Stimulated activated CD8-positive, alpha-beta memory T cell treated with anti-CD3 and anti-CD28 coated beads, Interleukin-15, amount 100 ng/mL, for 24 hours (primary cell): Measurements from ENCODE around the gene FDX1.

Source experiments
- DNase-seq: peaks from one replicate; pipeline ENCODE4 v3.0.0-alpha.2; 2020; ENCODE audit warnings: low read depth

FDX1 gene

DNA sequence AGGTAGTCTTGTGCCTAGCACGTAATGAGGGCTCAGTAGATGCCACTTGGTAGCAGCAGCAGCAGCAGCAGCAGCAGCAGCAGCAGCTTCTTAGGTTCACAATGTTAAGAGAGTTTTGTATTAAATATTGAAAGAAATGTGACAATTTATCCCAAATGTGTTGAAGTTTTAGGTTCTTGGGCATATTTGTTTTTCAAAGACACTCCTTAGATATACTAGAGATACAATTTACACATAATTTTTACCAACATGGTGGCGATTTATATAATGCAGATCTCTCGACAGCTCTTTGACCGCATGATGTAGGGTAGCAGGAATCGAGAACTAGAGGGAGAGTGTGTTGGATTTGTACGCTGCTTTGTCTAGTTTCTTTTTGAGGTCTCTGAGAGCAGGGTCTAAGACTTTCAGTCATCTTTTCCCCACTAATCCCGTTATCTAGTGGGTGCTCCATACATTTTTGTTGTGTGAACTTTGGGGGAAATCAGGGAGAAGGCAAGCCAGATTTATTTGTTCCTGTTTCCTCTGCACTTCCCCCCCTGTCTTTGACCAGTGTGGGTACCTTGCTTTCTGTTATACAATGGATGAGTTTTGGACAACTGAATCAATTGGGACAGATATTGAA lies 1.4 kb downstream of the FDX1 start:
- DNase-seq, result no peak

- no peak for DNase-seq
Observed at GRCh38 chr11:110431674-110432073, 1.9 kb downstream of the FDX1 start.

DNA sequence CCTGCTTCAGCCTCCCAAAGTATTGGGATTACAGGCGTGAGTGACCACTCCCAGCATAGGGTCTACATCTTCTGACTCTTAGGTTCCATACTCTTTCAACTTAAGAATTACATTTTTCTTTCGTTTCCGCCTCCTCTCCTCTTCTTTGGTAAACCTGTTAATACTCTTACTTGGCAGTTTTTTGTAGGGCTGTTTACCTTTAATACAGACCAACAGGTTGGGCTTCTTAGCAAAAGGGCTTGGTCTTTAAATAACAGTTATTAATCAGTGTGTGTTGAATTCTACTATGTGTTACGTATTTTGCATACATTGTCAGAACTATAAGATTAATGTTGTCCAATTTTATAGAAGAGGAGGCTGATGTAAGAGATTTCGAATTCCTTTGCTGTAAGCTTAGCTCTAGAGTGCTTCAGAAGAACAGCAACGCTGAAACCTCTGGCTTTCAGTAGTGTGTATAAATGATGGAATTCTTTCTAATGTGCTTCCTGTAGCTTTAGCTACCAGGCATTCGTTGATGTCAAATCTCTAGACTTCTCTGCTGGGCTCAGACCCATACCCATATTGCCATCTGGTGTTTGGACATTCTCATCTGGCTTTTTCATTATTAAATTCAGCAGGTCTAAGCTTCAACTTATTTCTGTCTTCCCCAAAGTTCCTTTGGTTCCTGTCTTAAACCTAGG lies 3.1 kb downstream of the FDX1 start:
- no peak for DNase-seq

GRCh38 chr11:110433393-110434333 lies 3.9 kb downstream of the FDX1 start:
- DNase-seq, result no peak

GRCh38 chr11:110434952-110435779 lies 5.4 kb downstream of the FDX1 start:
- no peak for DNase-seq

DNA sequence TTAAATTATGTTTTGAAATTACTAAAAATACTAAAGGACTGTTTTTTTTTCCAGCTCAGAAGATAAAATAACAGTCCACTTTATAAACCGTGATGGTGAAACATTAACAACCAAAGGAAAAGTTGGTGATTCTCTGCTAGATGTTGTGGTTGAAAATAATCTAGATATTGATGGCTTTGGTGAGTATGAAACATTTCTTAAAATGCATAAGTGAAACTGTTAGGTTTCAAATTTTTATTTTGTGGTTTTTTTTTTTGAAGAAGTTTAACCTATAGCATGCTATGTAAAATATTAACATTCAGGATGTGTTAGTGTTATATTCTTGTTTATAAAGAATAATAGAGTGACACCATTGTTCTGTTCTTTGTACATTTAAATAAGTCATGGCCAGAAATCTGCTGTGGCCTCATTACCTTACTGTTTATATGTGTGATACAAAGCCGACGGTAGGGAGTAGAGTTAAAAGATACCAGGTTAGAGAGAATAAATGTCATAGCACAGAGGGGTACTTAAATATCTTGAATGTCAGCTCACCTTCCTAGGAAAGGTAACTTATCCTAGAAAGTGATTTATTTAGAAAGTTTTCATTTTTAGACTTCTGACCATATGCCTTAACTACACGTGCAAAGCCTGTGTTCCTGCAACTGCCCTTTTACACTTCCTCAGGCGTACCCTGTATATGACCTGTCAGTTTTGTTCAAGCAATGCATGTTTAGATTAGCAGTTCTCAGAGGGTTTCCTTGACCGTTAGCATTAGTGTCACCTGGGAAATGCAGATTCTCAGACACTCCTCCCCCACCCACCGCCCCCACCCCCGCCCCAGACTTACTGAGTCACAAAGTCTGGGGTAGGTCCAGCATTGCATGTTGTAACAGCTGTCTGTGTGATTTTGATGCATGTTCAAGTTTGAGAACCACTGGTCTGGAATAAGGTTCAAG lies 6.3 kb downstream of the FDX1 start:
- no peak for DNase-seq

DNA sequence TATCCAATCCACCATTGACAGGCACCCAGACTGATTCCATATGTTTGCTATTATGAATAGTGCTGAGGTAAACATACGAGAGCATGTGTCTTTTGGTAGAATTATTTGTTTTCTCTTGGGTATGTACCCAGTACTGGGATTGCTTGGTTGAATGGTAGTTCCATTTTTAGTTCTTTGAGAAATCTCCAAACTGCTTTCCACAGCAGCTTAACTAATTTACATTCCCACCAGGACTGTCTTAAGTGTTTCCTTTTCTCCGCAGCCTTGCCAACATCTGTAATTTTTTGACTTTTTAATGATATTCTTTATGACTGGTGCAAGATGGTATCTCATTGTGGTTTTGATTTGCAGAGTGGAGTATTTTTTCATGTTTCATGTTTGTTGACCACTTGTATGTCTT lies 8.3 kb downstream of the FDX1 start:
- no peak for DNase-seq

DNA sequence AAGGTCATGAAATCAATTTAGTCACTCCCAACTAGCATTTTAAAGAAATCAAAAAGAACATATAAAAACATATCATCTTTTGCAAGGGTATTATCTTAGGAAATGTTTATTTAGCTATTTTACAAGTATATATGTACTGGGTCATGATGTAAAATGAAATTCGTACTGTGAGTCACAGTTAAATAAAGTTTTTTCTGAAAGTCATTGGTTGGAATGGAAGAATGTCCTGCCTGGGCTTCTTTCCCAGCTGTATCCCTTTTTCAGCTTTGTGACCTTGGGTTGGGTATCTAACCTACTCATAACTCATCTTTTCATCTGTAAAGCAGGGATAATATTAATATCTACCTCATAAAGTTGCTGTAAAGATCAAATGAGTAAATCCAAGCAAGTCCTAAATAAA lies 15.7 kb downstream of the FDX1 start:
- no peak for DNase-seq

GRCh38 chr11:110446061-110446460 lies 16.3 kb downstream of the FDX1 start:
- no peak for DNase-seq

- no peak for DNase-seq
Observed at GRCh38 chr11:110446594-110446993, 16.8 kb downstream of the FDX1 start.

DNA sequence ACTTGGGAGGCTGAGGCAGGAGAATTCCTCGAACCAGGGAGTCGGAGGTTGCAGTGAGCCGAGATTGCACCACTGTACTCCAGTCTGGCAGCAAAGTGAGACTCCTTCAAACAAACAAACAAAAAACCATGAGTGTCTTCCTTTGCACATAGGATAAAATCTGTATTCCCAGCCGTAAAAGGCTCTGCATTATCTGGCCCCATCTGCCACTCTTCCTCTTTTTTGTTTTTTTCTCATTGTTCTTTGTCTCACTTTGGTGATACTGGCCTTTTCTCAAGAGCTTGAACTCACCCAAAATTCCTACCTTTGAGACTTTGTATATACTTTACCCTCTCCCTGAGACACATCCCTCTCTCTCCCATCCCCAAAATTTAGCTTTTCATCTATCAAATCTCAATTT lies 17.6 kb downstream of the FDX1 start:
- DNase-seq, result no peak

DNA sequence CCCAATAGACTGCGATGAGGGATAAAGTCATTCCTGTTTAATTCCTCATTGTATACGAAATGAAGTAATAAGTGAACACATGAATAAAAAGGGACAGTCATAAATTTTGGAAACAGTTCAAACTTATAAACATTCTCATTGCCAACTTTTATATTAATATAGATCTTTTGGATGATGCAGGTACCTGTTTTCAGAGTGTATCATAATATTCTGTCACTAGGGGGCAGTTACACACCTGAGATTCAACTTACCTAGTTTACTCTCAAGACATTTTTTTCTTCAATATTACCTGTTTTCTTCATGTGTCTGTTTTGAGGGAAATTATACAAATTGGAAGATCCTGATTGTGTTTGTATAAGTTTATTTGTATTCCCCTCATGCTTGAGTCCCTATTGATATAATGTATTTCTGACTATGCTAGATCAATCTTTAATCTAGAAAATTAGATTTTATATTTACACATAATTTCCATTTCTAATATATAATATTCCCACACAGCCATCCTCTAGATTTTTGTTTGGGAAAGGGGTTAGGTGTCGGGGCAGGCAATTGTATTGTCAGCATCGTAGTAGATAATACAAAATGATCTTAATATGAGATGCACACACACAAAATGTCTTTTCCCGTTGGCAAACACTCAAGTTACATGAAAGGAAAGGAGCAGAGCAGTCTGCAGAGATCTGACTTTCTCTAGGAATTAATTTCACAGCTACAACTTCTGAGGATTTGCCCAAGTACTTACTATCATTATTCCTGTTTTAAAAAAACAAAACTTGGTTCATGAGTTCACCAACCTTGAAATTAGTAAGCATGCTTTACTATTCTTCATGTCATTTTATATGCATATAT lies 18.4 kb downstream of the FDX1 start:
- DNase-seq, result no peak

DNA sequence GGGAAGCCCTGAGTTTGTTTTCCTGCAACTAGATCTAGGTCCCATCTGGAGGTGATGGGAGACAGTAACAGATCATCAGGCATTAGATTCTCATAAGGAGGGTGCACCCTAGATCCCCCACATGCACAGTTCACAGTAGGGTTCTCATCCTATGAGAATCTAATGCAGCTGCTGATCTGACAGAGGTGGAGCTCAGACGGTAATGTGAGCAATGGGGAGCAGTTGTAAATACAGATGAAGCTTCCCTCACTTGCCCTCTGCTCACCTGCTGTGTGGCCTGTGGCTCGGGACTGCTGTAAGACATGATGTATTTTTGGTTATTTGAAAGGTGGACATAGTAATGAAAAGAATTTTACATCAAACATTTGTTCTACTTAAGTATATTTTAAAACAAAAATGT lies 20.5 kb downstream of the FDX1 start:
- no peak for DNase-seq

- DNase-seq, result no peak
Observed at GRCh38 chr11:110452720-110453119, 23.0 kb downstream of the FDX1 start.

GRCh38 chr11:110453684-110454354 lies 24.1 kb downstream of the FDX1 start:
- no peak for DNase-seq

DNA sequence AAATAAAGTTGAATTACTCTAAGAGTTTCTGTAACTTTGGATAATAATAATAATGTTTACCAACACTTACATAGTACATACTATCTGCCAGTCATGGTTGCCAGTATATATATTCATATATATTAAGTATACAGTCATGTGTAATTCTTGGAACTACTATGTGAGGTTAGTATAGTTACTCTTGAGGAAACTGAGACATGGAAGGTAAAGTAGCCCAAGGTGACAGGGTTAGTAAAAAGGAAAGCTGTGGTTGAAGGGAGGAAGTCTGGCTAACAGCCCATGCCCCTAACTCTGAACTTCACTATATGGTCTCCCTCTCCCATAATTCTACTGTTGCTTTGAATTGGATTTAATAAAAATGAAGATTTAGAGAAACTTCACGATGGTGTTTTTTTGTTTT lies 24.9 kb downstream of the FDX1 start:
- DNase-seq, result no peak

- no peak for DNase-seq
Observed at GRCh38 chr11:110455718-110456117, 26.0 kb downstream of the FDX1 start.

DNA sequence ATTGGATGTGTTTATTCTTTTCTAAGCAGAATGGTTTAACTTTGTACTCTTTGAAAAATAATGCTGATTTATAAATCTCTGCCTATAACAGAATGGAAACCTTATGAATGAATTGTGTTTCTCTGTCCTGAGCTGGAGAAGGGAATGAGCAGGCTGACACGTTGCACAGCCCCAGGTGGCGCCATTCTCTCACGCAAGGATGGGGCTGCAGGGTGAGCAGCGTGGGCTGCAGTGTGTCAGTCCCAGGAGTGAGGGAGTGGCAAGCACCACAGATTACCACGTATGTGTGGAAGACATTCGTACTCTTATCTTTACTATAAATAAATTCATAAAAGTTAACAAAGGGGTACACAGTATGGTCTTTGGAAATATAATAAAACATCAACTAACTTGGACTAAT lies 33.4 kb downstream of the FDX1 start:
- no peak for DNase-seq

DNA sequence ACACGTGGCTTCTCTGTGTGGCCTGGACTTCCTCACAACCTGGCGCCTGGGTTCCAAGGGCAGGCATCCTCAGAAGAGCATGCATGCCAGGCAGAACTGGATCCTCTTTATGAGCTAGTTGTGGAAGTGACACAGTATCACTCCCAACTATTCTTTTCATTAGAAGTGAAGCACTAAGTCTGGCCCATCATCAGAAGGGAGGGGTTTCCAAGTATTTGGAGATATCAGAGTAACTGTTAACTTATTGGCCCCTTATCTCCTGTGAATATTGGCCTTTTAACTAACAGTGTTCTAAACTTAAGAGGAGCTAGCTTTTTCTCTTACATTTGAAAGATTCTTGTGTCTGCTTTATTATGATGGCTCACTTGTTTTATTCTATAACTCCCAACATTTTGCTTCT lies 35.5 kb downstream of the FDX1 start:
- DNase-seq, result no peak
